Skin epidermis (tissue), 12 donors: Measurements from ENCODE around the gene ABLIM3.

Source experiments
- H3K27ac ChIP-seq, 21 experiments: fragments of 200-600 bp; sonication (generic) in 11 of 21; one replicate each; pipeline ENCODE4 v1.5.0; 2020; ENCODE audit warnings: mild to moderate bottlenecking in 3 of 21, inconsistent platforms in 2 of 21, moderate library complexity in 2 of 21
- H3K4me3 ChIP-seq, 7 experiments: fragments of 200-600 bp; sonication (generic) in 2 of 7; one replicate each; pipeline ENCODE4 v1.5.0; 2020; ENCODE audit warnings: inconsistent platforms in 2 of 7, mild to moderate bottlenecking in 2 of 7, moderate library complexity in 1 of 7

ABLIM3 gene

DNA sequence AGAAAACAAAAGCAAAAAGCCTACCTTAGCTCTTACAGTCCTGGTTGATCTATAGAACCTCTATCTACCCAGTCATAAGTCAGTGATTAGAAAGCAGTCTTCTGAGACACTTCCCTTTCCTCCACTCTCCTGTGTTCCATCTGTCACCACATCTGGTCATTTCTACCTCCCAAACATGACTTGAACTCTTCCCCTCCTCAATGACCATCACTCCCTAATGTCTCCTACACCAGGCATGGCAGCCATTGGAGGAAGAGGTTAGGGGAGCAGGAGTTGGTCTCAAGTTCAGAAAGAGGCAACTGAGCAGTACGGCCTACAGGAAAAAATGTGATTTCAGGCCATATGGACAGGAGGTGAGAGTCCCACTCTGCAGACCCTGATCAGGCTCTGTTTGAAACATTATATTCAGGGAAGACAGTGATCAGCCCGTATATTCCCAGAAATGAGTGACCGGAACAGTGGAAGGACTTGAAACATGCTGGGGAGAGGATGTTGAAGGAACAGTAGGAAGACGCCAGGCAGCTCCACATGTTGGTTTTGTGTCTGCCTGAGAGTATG is 12.0 kb downstream of the ABLIM3 start:
- peak overlapping the region in 6 of 21 experiments; percentile 8 to 63 (median 32) for H3K27ac ChIP-seq
- no peak overlapping the region for H3K4me3 ChIP-seq

DNA sequence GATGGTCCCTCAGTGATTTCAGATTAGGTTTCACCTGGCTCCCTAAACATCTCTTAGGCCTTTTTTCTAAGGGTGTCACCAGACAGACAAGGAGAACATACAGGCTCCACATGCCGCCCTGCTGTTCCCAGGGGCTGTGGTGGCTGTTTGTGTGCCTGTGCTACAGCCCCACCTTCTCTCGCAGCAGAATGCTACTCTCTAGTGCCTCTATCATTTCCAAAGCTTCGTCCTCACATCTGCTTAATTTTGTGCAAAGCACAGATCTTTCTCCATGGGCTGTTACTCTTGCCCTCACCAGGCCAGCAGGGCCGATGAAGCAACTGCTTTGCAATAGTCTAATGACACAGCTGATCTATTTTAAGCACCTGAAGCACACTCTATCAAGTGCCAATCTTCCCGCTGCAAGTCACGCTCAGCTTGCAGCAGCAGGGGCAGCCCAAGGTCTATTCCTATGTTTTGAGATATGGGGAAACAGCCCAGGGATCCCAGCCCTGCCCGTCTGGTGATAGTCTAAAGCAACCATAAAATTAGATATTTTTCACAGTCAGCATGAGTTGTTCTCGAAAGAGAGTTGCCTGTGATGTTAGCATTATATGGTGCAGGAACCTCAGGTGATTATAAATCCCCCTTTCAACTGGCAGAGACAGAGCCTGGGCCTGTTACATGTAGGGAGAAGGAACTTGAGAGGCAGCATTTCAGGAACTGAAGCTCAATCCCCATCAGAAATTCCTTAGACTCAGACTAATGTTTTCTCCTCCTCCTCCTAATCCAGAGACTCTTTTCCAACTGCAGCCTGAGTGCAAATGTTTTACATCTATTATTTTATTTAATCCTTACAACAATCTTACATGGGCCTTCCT is 12.7 kb downstream of the ABLIM3 start:
- Histone ChIP-seq H3K27ac (peak overlapping the region in 6 of 21 experiments; percentile 8 to 63 (median 23)), H3K4me3 (no peak overlapping the region)

DNA sequence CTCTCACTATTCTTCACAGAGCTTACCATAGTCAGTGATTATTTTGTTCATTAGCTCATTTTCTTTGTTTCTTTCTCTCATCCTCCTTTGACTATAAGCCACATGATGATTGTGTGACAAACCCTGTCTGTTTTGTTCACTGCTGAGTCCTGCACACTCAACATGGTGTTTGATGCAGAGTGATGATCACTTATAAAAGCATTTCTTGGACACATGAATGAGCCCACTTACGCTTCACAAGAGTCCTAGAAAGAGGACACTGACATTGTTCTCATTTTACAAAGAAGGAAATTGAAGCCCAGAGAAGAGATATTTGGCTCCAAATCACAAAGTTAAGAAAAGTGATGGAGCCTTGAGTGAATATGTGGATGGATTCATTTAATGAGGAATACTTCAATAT is 13.4 kb downstream of the ABLIM3 start:
- Histone ChIP-seq H3K4me3 (no peak overlapping the region), H3K27ac (peak overlapping the region in 4 of 21 experiments; percentile 10 to 63 (median 23))

- Histone ChIP-seq H3K27ac (no peak overlapping the region), H3K4me3 (no peak overlapping the region)
Measured at GRCh38 chr5:149156435-149157083, 15.3 kb downstream of the ABLIM3 start.

- Histone ChIP-seq H3K4me3 (no peak overlapping the region), H3K27ac (no peak overlapping the region)
Measured at GRCh38 chr5:149157330-149157729, 16.0 kb downstream of the ABLIM3 start.

DNA sequence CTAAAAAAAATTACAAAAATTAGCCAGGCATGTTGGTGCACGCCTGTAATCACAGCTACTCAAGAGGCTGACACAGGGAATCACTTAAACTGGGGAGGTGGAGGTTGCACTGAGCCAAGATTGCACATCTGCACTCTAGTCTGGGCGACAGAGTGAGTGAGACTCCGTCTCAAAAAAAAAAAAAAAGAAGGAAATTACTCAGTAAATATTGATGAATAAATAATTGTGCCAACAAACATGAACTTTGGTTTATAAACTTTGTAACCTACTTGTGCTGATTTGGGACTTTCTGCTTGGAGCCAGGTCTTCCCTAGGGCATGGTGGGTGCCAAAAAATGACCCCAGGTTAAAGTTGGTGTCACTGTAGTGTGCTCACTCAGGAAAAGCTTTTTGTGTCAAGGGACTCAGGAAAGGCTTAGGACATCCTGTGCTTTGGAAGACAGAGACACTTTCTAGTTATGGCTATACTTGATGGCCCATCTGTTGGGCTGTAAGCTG is 19.0 kb downstream of the ABLIM3 start:
- Histone ChIP-seq H3K4me3 (no peak overlapping the region), H3K27ac (no peak overlapping the region)

DNA sequence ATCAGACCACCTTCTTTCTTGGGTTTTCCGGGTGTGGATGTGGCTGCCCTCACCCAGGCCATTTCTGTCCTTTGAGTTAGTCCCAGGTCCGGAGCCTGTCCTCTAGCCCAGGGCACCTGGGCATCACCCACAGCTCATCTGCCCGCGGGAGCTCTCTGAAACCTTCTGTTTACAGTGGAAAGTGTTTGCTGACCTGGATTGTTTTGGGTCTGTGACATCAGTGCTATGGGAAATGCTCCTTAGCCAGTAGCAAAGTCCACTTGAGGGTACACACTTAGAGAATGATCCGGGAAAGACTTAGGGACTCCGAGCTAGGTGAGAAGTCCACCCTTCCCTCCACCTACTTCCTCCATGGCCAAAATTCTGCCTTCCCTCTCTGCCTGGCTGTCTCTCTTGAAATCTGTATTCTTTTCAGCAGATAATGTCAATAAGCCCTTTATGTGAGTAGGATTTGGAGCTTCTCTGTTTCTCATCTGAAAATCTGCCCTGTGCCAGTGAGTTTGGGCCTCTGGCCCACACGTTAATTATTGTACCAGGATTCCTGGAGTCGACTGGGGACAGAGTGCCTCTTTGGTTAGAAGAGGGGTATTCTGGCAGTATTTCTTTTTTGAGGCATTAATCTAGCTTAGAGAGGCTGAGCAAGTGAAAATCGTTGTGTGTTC is 19.9 kb downstream of the ABLIM3 start:
- no peak overlapping the region for H3K4me3 ChIP-seq
- H3K27ac ChIP-seq: peak overlapping the region in 1 of 21 experiments; percentile 3

DNA sequence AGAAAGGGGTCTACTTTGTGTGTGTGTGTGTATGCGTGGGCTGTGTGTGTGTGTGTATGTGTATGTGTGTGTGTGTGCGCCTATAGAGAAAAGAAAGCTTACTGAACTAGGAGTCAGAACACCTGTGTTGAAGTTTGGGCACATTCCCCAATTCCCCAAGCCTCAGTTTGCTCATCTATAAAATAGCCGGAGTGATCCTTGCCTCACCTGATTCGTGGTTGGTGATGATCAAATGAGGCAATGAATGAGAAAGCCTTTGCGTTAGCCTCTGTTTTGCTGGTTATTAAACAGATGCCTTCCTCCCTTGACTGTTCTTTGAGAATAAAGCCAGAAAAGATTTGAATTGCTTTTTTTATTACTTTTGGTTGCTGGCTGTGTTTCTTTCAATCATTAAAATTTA is 20.6 kb downstream of the ABLIM3 start:
- Histone ChIP-seq H3K27ac (no peak overlapping the region), H3K4me3 (no peak overlapping the region)

DNA sequence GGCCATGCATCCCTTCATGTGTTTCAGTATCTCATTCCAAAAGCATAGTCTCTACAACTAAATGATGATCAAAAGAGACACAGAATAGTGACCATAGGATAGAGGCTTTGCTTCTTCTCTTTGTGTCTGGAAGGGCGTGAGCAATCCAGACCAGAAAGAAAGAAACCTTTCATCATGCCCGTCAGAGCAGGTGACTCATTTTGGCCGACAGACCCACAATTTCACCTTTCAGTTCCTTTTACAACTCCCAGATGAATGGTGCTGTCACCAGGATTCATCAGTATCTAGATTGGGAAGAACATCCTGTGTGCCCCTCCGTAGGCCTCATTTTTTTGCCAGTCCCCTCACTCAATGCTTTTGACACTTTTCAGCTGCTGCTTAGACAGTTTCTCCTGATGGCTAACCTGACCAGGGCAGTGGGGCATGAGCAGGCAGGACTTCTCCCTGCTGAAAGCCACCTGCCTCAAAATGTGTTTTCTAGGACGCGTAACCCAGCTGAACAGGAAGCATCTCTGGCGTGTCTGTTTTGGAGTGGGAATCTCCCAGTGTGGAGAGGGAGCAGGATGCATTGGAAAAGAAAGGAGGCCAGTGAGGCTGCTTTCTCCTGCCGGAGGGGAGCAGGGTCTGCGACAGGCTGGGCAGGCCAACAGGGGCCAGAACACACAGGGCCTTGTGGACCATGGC is 21.2 kb downstream of the ABLIM3 start:
- H3K4me3 ChIP-seq: no peak overlapping the region
- peak overlapping the region in 1 of 21 experiments; percentile 35 for H3K27ac ChIP-seq

- Histone ChIP-seq H3K27ac (no peak overlapping the region), H3K4me3 (no peak overlapping the region)
Measured at GRCh38 chr5:149164731-149165130, 23.4 kb downstream of the ABLIM3 start.

- Histone ChIP-seq H3K27ac (no peak overlapping the region), H3K4me3 (no peak overlapping the region)
Measured at GRCh38 chr5:149166128-149166527, 24.8 kb downstream of the ABLIM3 start.

DNA sequence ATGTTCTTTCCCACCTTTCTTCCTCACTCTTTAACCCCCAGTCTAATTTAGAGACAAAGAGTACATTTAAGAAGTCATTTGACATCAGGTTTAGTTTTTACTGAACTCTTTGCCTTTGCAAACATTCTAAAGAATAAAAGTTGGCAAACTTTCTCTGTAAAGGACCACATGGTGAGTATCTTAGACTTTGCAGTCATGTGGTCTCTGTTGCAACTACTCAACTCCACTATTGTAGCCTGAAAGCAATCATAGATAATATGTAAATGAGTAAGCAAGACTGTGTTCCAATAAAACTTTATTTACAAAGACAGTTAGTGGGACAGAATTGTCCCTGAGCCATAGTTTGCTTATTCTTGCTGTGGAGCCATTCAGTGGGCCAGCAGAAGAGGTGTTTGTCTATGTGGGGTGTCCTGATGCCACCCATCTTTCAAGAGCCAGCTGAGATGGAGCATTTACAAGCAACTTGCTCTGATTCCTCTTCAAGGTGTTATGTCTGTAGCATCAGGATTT is 25.4 kb downstream of the ABLIM3 start:
- Histone ChIP-seq H3K4me3 (no peak overlapping the region), H3K27ac (no peak overlapping the region)

DNA sequence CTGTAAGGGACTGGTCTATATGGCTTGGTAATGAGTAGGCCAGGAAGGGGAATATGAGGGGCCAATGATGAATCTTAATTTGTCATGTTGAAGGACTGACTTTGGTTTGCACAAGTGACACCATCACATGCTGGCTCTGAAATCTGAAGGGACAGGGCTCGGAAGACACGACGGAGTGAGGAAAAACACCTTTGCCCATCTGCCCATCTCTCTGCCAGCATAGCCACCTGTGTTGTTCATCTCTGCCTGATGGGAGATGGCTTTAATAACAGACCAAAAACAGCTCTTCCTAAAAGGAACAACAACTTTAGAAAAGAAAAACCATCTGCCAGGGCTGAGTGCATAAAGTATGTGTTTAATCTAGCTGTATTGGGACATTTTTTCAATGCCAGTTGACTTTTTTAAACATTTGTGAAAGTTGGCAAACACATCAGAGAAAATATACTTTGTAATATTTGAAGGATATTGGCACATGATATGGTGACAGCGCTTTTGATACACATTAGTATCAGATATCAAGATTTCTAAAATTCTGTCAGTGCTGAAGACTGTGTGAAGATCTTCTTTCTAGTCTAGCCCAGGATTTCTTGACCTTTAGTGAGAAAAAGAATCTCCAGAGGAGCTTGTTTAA is 27.1 kb downstream of the ABLIM3 start:
- Histone ChIP-seq H3K4me3 (no peak overlapping the region), H3K27ac (no peak overlapping the region)

- no peak overlapping the region for H3K27ac ChIP-seq
- no peak overlapping the region for H3K4me3 ChIP-seq
Measured at GRCh38 chr5:149170299-149170698, 29.0 kb downstream of the ABLIM3 start.

GRCh38 chr5:149172261-149172660 is 31.0 kb downstream of the ABLIM3 start:
- Histone ChIP-seq H3K4me3 (no peak overlapping the region), H3K27ac (peak overlapping the region in 7 of 21 experiments; percentile 17 to 75 (median 60))

GRCh38 chr5:149172709-149173505 is 31.6 kb downstream of the ABLIM3 start:
- peak overlapping the region in 13 of 21 experiments; percentile 11 to 75 (median 44) for H3K27ac ChIP-seq

DNA sequence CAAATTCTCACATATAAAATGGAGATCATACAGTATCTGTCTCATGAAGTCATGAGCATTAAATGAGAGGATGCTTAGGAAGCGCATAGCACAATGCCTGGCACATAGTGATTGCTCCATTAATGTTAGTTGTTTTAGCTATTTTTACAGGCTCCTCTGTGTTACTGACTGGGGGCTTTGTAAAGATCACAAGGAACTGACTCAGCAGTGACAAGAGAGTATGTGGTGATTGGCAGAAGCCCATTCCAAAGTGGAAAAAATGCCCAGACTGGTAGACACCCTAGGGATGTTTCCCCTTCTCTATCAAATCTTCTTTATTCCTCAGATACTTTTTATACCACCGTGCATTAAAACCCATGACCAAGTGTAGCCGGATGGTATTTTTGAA is 33.5 kb downstream of the ABLIM3 start:
- no peak overlapping the region for H3K4me3 ChIP-seq
- peak overlapping the region in 13 of 21 experiments; percentile 20 to 75 (median 51) for H3K27ac ChIP-seq

More at GRCh38 chr5:149172709-149173505, 31.6 kb downstream of the ABLIM3 start:
- no peak overlapping the region for H3K4me3 ChIP-seq
